Effector memory CD8-positive, alpha-beta T cell (primary cell): ENCODE measurements around the gene STK25.
"Not testable (repeated sequence)": the region's sequence is repeated elsewhere in the genome, so short reads cannot be mapped to it uniquely, and the experiment has no call there.

Source experiments
- ATAC-seq: fragments of 150-1000 bp; cut with Tn5 transposase; replicated peaks from 2 replicates; pipeline ENCODE4 v1.10.0; 2021; ENCODE audit warnings: mild to moderate bottlenecking, moderate library complexity
- DNase-seq, 3 experiments: peaks; one replicate each; pipeline ENCODE4 v3.0.0; 2021
- H3K27ac Mint-ChIP-seq, 2 donors: one replicate each; pipeline ENCODE4 v1.8.0; 2022; ENCODE audit warnings: mild to moderate bottlenecking in 2 of 2, mixed read lengths in 2 of 2, moderate library complexity in 2 of 2
- H3K27me3 Mint-ChIP-seq, 2 donors: one replicate each; pipeline ENCODE4 v1.8.0; 2022; ENCODE audit warnings: mixed read lengths in 2 of 2
- H3K36me3 Mint-ChIP-seq: one replicate; pipeline ENCODE4 v1.8.0; 2022; ENCODE audit warnings: mild to moderate bottlenecking, moderate library complexity, mixed read lengths; ENCODE audit not compliant: insufficient read depth
- H3K4me1 Mint-ChIP-seq, 2 donors: one replicate each; pipeline ENCODE4 v1.8.0; 2022; ENCODE audit warnings: low read depth in 2 of 2, mixed read lengths in 2 of 2
- H3K4me3 Mint-ChIP-seq, 2 donors: one replicate each; pipeline ENCODE4 v1.8.0; 2022; ENCODE audit warnings: mild to moderate bottlenecking in 2 of 2, mixed read lengths in 2 of 2, moderate library complexity in 2 of 2
- H3K9me3 Mint-ChIP-seq, 2 donors: one replicate each; pipeline ENCODE4 v1.8.0; 2022; ENCODE audit warnings: mixed read lengths in 2 of 2

STK25 gene

GRCh38 chr2:241511091-241511741 is 2.8 kb upstream of the STK25 start:
- H3K27me3 Mint-ChIP-seq, result no peaks in the 10 kb centered on the region
- H3K4me3 Mint-ChIP-seq, result peak overlapping the region; percentile 28 to 87
- no peak for ATAC-seq
- no peak for DNase-seq
- H3K4me1 Mint-ChIP-seq, result peaks cover 12 to 16% of the 10 kb centered on the region in 2 donors
- no peak overlapping the region for H3K27ac Mint-ChIP-seq
- peaks cover 7% of the 10 kb centered on the region for H3K36me3 Mint-ChIP-seq
- no peaks in the 10 kb centered on the region for H3K9me3 Mint-ChIP-seq

- DNase-seq (peak in 2 of 3 experiments; percentile 5 to 9), ATAC-seq (no peak)
- Mint-ChIP-seq H3K27me3 (no peaks in the 10 kb centered on the region), H3K4me3 (peak overlapping the region; percentile 77 to 87), H3K9me3 (no peaks in the 10 kb centered on the region), H3K4me1 (peaks cover 19 to 23% of the 10 kb centered on the region in 2 donors), H3K36me3 (peaks cover 7% of the 10 kb centered on the region), H3K27ac (peak overlapping the region; percentile 57 to 87)
These were observed 886 bp upstream of the STK25 start for GRCh38 chr2:241509155-241509784.

GRCh38 chr2:241507430-241508239 is 749 bp downstream of the STK25 start:
- Mint-ChIP-seq H3K9me3 (no peaks in the 10 kb centered on the region), H3K27me3 (no peaks in the 10 kb centered on the region), H3K4me1 (peaks cover 19 to 24% of the 10 kb centered on the region in 2 donors), H3K36me3 (peaks cover 7% of the 10 kb centered on the region), H3K4me3 (peak overlapping the region; percentile 80 to 87), H3K27ac (peak overlapping the region in 1 of 2 donors; percentile 35)
- peak; percentile 18 to 30 (median 20) for DNase-seq
- peak; percentile 16 for ATAC-seq

- Mint-ChIP-seq H3K27me3 (no peaks in the 10 kb centered on the region), H3K9me3 (no peaks in the 10 kb centered on the region), H3K4me3 (peak overlapping the region; percentile 80 to 87), H3K36me3 (peaks cover 7% of the 10 kb centered on the region), H3K4me1 (peaks cover 19 to 24% of the 10 kb centered on the region in 2 donors), H3K27ac (no peak overlapping the region)
- DNase-seq (no peak), ATAC-seq (no peak)
These were observed 1.5 kb downstream of the STK25 start for GRCh38 chr2:241506793-241507429.

GRCh38 chr2:241506317-241506716 is 2.1 kb downstream of the STK25 start:
- not testable (repeated sequence) for H3K27me3 Mint-ChIP-seq, H3K4me3 Mint-ChIP-seq, ATAC-seq, H3K9me3 Mint-ChIP-seq, H3K36me3 Mint-ChIP-seq, DNase-seq
- Mint-ChIP-seq H3K27ac (peak overlapping the region in 1 of 2 donors; percentile 53), H3K4me1 (peaks cover 19 to 24% of the 10 kb centered on the region in 2 donors)

- H3K27me3 Mint-ChIP-seq, result no peaks in the 10 kb centered on the region
- H3K27ac Mint-ChIP-seq, result peak overlapping the region in 1 of 2 donors; percentile 51
- no peak for DNase-seq
- H3K9me3 Mint-ChIP-seq, result no peaks in the 10 kb centered on the region
- ATAC-seq, result no peak
- H3K4me1 Mint-ChIP-seq, result peaks cover 19 to 24% of the 10 kb centered on the region in 2 donors
- H3K36me3 Mint-ChIP-seq, result peaks cover 9% of the 10 kb centered on the region
- H3K4me3 Mint-ChIP-seq, result no peak overlapping the region
These were observed 2.6 kb downstream of the STK25 start for GRCh38 chr2:241505781-241506201.

- no peaks in the 10 kb centered on the region for H3K27me3 Mint-ChIP-seq
- peaks cover 19 to 24% of the 10 kb centered on the region in 2 donors for H3K4me1 Mint-ChIP-seq
- H3K4me3 Mint-ChIP-seq, result no peak overlapping the region
- peaks cover 13% of the 10 kb centered on the region for H3K36me3 Mint-ChIP-seq
- DNase-seq, result no peak
- H3K27ac Mint-ChIP-seq, result peak overlapping the region in 1 of 2 donors; percentile 51
- no peaks in the 10 kb centered on the region for H3K9me3 Mint-ChIP-seq
- ATAC-seq, result no peak
These were observed 3.2 kb downstream of the STK25 start for GRCh38 chr2:241505086-241505780.

- peaks cover 6% of the 10 kb centered on the region for H3K36me3 Mint-ChIP-seq
These were observed 4.5 kb downstream of the STK25 start for GRCh38 chr2:241503776-241504392.

GRCh38 chr2:241502281-241502680 is 6.1 kb downstream of the STK25 start:
- no peak for DNase-seq
- H3K4me1 Mint-ChIP-seq, result peaks cover 8 to 16% of the 10 kb centered on the region in 2 donors
- no peak for ATAC-seq
- no peaks in the 10 kb centered on the region for H3K9me3 Mint-ChIP-seq
- H3K27ac Mint-ChIP-seq, result no peak overlapping the region
- peaks cover 9% of the 10 kb centered on the region for H3K36me3 Mint-ChIP-seq
- H3K27me3 Mint-ChIP-seq, result no peaks in the 10 kb centered on the region
- H3K4me3 Mint-ChIP-seq, result no peak overlapping the region

More at GRCh38 chr2:241503776-241504392, 4.5 kb downstream of the STK25 start:
- Mint-ChIP-seq H3K9me3 (no peaks in the 10 kb centered on the region), H3K4me1 (peaks cover 14 to 21% of the 10 kb centered on the region in 2 donors), H3K27me3 (no peaks in the 10 kb centered on the region), H3K4me3 (no peak overlapping the region), H3K27ac (no peak overlapping the region)
- DNase-seq, result no peak
- ATAC-seq, result no peak

- ATAC-seq, result no peak
- no peak for DNase-seq
- Mint-ChIP-seq H3K36me3 (peaks cover 9% of the 10 kb centered on the region), H3K9me3 (no peaks in the 10 kb centered on the region), H3K4me1 (peaks cover 7 to 12% of the 10 kb centered on the region in 2 donors), H3K4me3 (no peak overlapping the region), H3K27me3 (no peaks in the 10 kb centered on the region), H3K27ac (no peak overlapping the region)
These were observed 6.8 kb downstream of the STK25 start for GRCh38 chr2:241501551-241501950.

GRCh38 chr2:241501099-241501541 is 7.3 kb downstream of the STK25 start:
- Mint-ChIP-seq H3K4me3 (no peak overlapping the region), H3K27me3 (no peaks in the 10 kb centered on the region), H3K4me1 (peaks cover 7 to 12% of the 10 kb centered on the region in 2 donors), H3K36me3 (peaks cover 9% of the 10 kb centered on the region), H3K27ac (no peak overlapping the region), H3K9me3 (no peaks in the 10 kb centered on the region)
- ATAC-seq (no peak), DNase-seq (no peak)

- H3K27me3 Mint-ChIP-seq, result no peaks in the 10 kb centered on the region
- H3K9me3 Mint-ChIP-seq, result no peaks in the 10 kb centered on the region
- ATAC-seq (no peak), DNase-seq (no peak)
- peaks cover 9% of the 10 kb centered on the region for H3K36me3 Mint-ChIP-seq
- no peak overlapping the region for H3K27ac Mint-ChIP-seq
- H3K4me3 Mint-ChIP-seq, result no peak overlapping the region
- H3K4me1 Mint-ChIP-seq, result peaks cover 6 to 12% of the 10 kb centered on the region in 2 donors
These were observed 7.9 kb downstream of the STK25 start for GRCh38 chr2:241500431-241500975.
